T-helper 2 cell (primary cell): ENCODE results near the gene ZBTB33.
A peak's percentile ranks its signal among the peaks of the same experiment; 100 is the strongest.

Experiments used
- DNase-seq, 5 experiments: peaks; one replicate each; pipeline versions ENCODE4 v3.0.0 to v3.0.0-alpha.2; 2012 to 2022

The ZBTB33 gene

GRCh38 chrX:120262859-120263708 lies 12.5 kb downstream of the ZBTB33 start:
- DNase-seq, result no peak

- no peak for DNase-seq
Measured at GRCh38 chrX:120264341-120264740, 13.7 kb downstream of the ZBTB33 start.

GRCh38 chrX:120269373-120270035 lies 18.9 kb downstream of the ZBTB33 start:
- no peak for DNase-seq

GRCh38 chrX:120270567-120270966 lies 20.0 kb downstream of the ZBTB33 start:
- no peak for DNase-seq

GRCh38 chrX:120271218-120271617 lies 20.6 kb downstream of the ZBTB33 start:
- no peak for DNase-seq

GRCh38 chrX:120274145-120274544 lies 23.5 kb downstream of the ZBTB33 start:
- no peak for DNase-seq

- no peak for DNase-seq
Measured at GRCh38 chrX:120274958-120275357, 24.3 kb downstream of the ZBTB33 start.

GRCh38 chrX:120281021-120281624 lies 30.5 kb downstream of the ZBTB33 start:
- DNase-seq, result no peak

- DNase-seq, result no peak
Measured at GRCh38 chrX:120281761-120282160, 31.1 kb downstream of the ZBTB33 start.

GRCh38 chrX:120282697-120283096 lies 32.1 kb downstream of the ZBTB33 start:
- DNase-seq, result no peak

GRCh38 chrX:120286733-120287512 lies 36.3 kb downstream of the ZBTB33 start:
- DNase-seq, result no peak

- no peak for DNase-seq
Measured at GRCh38 chrX:120287513-120288112, 37.0 kb downstream of the ZBTB33 start.

- DNase-seq, result no peak
Measured at GRCh38 chrX:120290107-120290506, 39.5 kb downstream of the ZBTB33 start.

- no peak for DNase-seq
Measured at GRCh38 chrX:120291211-120291610, 40.6 kb downstream of the ZBTB33 start.

GRCh38 chrX:120293015-120293414 lies 42.4 kb downstream of the ZBTB33 start:
- DNase-seq, result no peak

- DNase-seq, result no peak
Measured at GRCh38 chrX:120294651-120295050, 44.0 kb downstream of the ZBTB33 start.

GRCh38 chrX:120297923-120298322 lies 47.3 kb downstream of the ZBTB33 start:
- no peak for DNase-seq

- no peak for DNase-seq
Measured at GRCh38 chrX:120299928-120300327, 49.3 kb downstream of the ZBTB33 start.

GRCh38 chrX:120301497-120301896 lies 50.9 kb downstream of the ZBTB33 start:
- no peak for DNase-seq

GRCh38 chrX:120301960-120302359 lies 51.3 kb downstream of the ZBTB33 start:
- DNase-seq, result no peak

- DNase-seq, result peak in 2 of 5 experiments; percentile 57 to 85
Measured at GRCh38 chrX:120302434-120302833, 51.8 kb downstream of the ZBTB33 start.

GRCh38 chrX:120304256-120304655 lies 53.6 kb downstream of the ZBTB33 start:
- DNase-seq, result no peak
